IMR-90 (cell line): ENCODE data around the gene TMEM63B. TPM values are rescaled to one million over a fixed set of nuclear protein-coding genes. Genes with fewer than 3 reads are reported as not detected.

Experiments used
- ATAC-seq: fragments of 200-7000 bp; cut with Tn5 transposase; 2 replicates; pipeline ENCODE4 v1.9.1; 2020; ENCODE audit warnings: low read depth, mild to moderate bottlenecking, moderate library complexity
- BruUV-seq: library from RNA; stranded (reverse); fragments of 400-500 nt; replicated peaks from 2 replicates; lab custom pipeline; 2021; lab: Mats Ljungman, UMichigan
- CTCF ChIA-PET: fragments of 300-600 bp; formaldehyde crosslinking; extraction: SDS; loops from one replicate; lab custom pipeline; 2021; ENCODE audit warnings: antibody characterized with exemption; lab: Yijun Ruan, JAX
- POLR2A ChIA-PET: fragments of 300-600 bp; sonication (Branson Sonifier 250); formaldehyde crosslinking; loops from one replicate; lab custom pipeline; 2022; ENCODE audit warnings: antibody characterized with exemption; ENCODE audit not compliant: unreplicated experiment; lab: Charles Lee
- DNase-seq: peaks from one replicate; pipeline ENCODE4 v3.0.0; 2013
- H2AFZ ChIP-seq: replicated peaks from 2 replicates; pipeline ENCODE3; 2013; ENCODE audit warnings: low read length, mild to moderate bottlenecking; ENCODE audit not compliant: poor library complexity
- H2AK5ac ChIP-seq: 2 replicates; pipeline ENCODE4 v1.6.1; 2013; ENCODE audit warnings: low read depth, low read length, inconsistent platforms
- H2AK9ac ChIP-seq: replicated peaks from 2 replicates; pipeline ENCODE3; 2013; ENCODE audit warnings: mild to moderate bottlenecking, low read depth, low read length, moderate library complexity; ENCODE audit not compliant: poor library complexity
- H2BK120ac ChIP-seq: 2 replicates; pipeline ENCODE4 v1.6.1; 2013; ENCODE audit warnings: low read depth, low read length, inconsistent platforms
- H2BK15ac ChIP-seq: 3 replicates; pipeline ENCODE4 v1.6.1; 2013; ENCODE audit warnings: low read depth, low read length, inconsistent platforms
- H2BK20ac ChIP-seq: 2 replicates; pipeline ENCODE4 v1.6.1; 2013; ENCODE audit warnings: low read depth, mild to moderate bottlenecking, inconsistent platforms, low read length, moderate library complexity
- H2BK5ac ChIP-seq: 2 replicates; pipeline ENCODE4 v1.6.1; 2013; ENCODE audit warnings: mild to moderate bottlenecking, low read depth, low read length, inconsistent platforms; ENCODE audit not compliant: poor library complexity, severe bottlenecking
- H3K14ac ChIP-seq: replicated peaks from 2 replicates; pipeline ENCODE4 v1.6.1; 2013; ENCODE audit warnings: low read depth, low read length, inconsistent platforms
- H3K18ac ChIP-seq: 2 replicates; pipeline ENCODE4 v1.6.1; 2013; ENCODE audit warnings: low read depth, low read length, control low read depth
- H3K23ac ChIP-seq: 2 replicates; pipeline ENCODE4 v1.6.1; 2013; ENCODE audit warnings: low read depth, low read length, inconsistent platforms
- H3K27ac ChIP-seq: 2 replicates; pipeline ENCODE4 v1.5.1; 2013; ENCODE audit warnings: mild to moderate bottlenecking, control low read depth, low read length; ENCODE audit not compliant: insufficient read depth
- H3K27me3 ChIP-seq: 2 replicates; pipeline ENCODE4 v1.6.1; 2013; ENCODE audit warnings: low read length; ENCODE audit not compliant: control insufficient read depth, insufficient read depth
- H3K36me3 ChIP-seq: 2 replicates; pipeline ENCODE4 v1.6.1; 2013; ENCODE audit warnings: low read length, mixed read lengths; ENCODE audit not compliant: control insufficient read depth, insufficient read depth
- H3K4ac ChIP-seq: 2 replicates; pipeline ENCODE4 v1.6.1; 2013; ENCODE audit warnings: low read depth, low read length, inconsistent platforms
- H3K4me1 ChIP-seq: 2 replicates; pipeline ENCODE4 v1.6.1; 2013; ENCODE audit warnings: low read length, mixed read lengths; ENCODE audit not compliant: control insufficient read depth, insufficient read depth
- H3K4me2 ChIP-seq: 2 replicates; pipeline ENCODE4 v1.6.1; 2013; ENCODE audit warnings: low read depth, mild to moderate bottlenecking, control low read depth, low read length, moderate library complexity
- H3K4me3 ChIP-seq: 2 replicates; pipeline ENCODE4 v1.5.1; 2013; ENCODE audit warnings: low read depth, mild to moderate bottlenecking, control low read depth, low read length, moderate library complexity; ENCODE audit not compliant: insufficient read depth
- H3K56ac ChIP-seq: 2 replicates; pipeline ENCODE4 v1.6.1; 2013; ENCODE audit warnings: low read length, inconsistent platforms; ENCODE audit not compliant: insufficient read depth; ENCODE audit errors: extremely low read depth
- H3K79me1 ChIP-seq, 2 experiments: 2 replicates each; pipeline ENCODE4 v1.6.1; 2013; ENCODE audit warnings: low read length in 2 of 2, inconsistent platforms in 1 of 2, low read depth in 1 of 2
- H3K9ac ChIP-seq: 2 replicates; pipeline ENCODE4 v1.6.1; 2013; ENCODE audit warnings: low read depth, low read length, control low read depth
- H3K9me1 ChIP-seq: 2 replicates; pipeline ENCODE4 v1.6.1; 2013; ENCODE audit warnings: low read length, inconsistent platforms; ENCODE audit not compliant: insufficient read depth
- H3K9me3 ChIP-seq: 2 replicates; pipeline ENCODE4 v1.6.1; 2013; ENCODE audit warnings: low read length; ENCODE audit not compliant: control insufficient read depth, insufficient read depth
- H4K20me1 ChIP-seq: 2 replicates; pipeline ENCODE4 v1.6.1; 2013; ENCODE audit warnings: low read length, inconsistent platforms; ENCODE audit not compliant: insufficient read depth
- H4K5ac ChIP-seq: 2 replicates; pipeline ENCODE4 v1.6.1; 2013; ENCODE audit warnings: mild to moderate bottlenecking, low read depth, low read length, control low read depth
- H4K8ac ChIP-seq, 2 experiments: 2 replicates each; pipeline ENCODE4 v1.6.1; 2013; ENCODE audit warnings: low read depth in 2 of 2, low read length in 2 of 2, control low read depth in 1 of 2, inconsistent platforms in 1 of 2
- H4K91ac ChIP-seq: 2 replicates; pipeline ENCODE4 v1.6.1; 2013; ENCODE audit warnings: low read depth, low read length, inconsistent platforms; ENCODE audit not compliant: insufficient read depth
- BHLHE40 ChIP-seq: fragments of 150-350 bp; IDR thresholded peaks from 2 replicates; pipeline ENCODE4 v1.6.1; 2016; ENCODE audit warnings: mild to moderate bottlenecking, low read depth, low read length
- CEBPB ChIP-seq: IDR thresholded peaks from 2 replicates; pipeline ENCODE4 v1.6.1; 2012; ENCODE audit warnings: low read depth, low read length, improper control_type of control experiment
- CHD1 ChIP-seq: IDR thresholded peaks from 2 replicates; pipeline ENCODE4 v1.6.1; 2012; ENCODE audit warnings: low read depth, low read length, improper control_type of control experiment
- MAFK ChIP-seq: IDR thresholded peaks from 2 replicates; pipeline ENCODE4 v1.6.1; 2012; ENCODE audit warnings: low read depth, low read length, improper control_type of control experiment
- MAZ ChIP-seq: IDR thresholded peaks from 2 replicates; pipeline ENCODE4 v1.6.1; 2012; ENCODE audit warnings: low read depth, mild to moderate bottlenecking, low read length, improper control_type of control experiment, moderate library complexity, borderline replicate concordance
- MXI1 ChIP-seq: IDR thresholded peaks from 2 replicates; pipeline ENCODE4 v1.6.1; 2012; ENCODE audit warnings: low read depth, mild to moderate bottlenecking, low read length, moderate library complexity, borderline replicate concordance
- POLR2A ChIP-seq: IDR thresholded peaks from 2 replicates; pipeline ENCODE4 v1.6.1; 2012; ENCODE audit warnings: mild to moderate bottlenecking, low read depth, low read length
- RAD21 ChIP-seq: IDR thresholded peaks from 2 replicates; pipeline ENCODE4 v1.6.1; 2012; ENCODE audit warnings: low read length, improper control_type of control experiment
- RCOR1 ChIP-seq: IDR thresholded peaks from 2 replicates; pipeline ENCODE4 v1.6.1; 2012; ENCODE audit warnings: mild to moderate bottlenecking, low read length, improper control_type of control experiment; ENCODE audit not compliant: insufficient replicate concordance
- RFX5 ChIP-seq: IDR thresholded peaks from 2 replicates; pipeline ENCODE4 v1.8.0; 2012; ENCODE audit warnings: low read depth, mild to moderate bottlenecking, low read length, moderate library complexity
- SMC3 ChIP-seq: fragments of 150-350 bp; IDR thresholded peaks from 2 replicates; pipeline ENCODE4 v1.6.1; 2016; ENCODE audit warnings: low read depth, mild to moderate bottlenecking, antibody characterized with exemption, low read length, moderate library complexity
- WGBS, 2 experiments: methylation state at CpG; one replicate each; pipeline versions ENCODE4 v1.1.5 to v1.1.7; 2013; ENCODE audit warnings: missing lambda C conversion rate in 2 of 2; ENCODE audit not compliant: insufficient read length in 1 of 2; ENCODE audit errors: extremely low coverage in 2 of 2; 5-methylcytosine and 5-hydroxymethylcytosine counted together
- dilution Hi-C: fragments of 300-500 bp; cut with HindIII; formaldehyde crosslinking; loops from one replicate; pipeline ENCODE4 v1.14.3; 2018; ENCODE audit warnings: low sequenced_read_pairs; ENCODE audit not compliant: unreplicated experiment
- in situ Hi-C: fragments of 300-500 bp; cut with MboI; formaldehyde crosslinking; loops from 3 replicates; pipeline ENCODE4 v1.14.3; 2019; ENCODE audit warnings: low sequenced_read_pairs, inconsistent platforms, mixed read lengths
- intact Hi-C: fragments of 100-400 bp; cut with micrococcal nuclease; formaldehyde crosslinking; loops from 2 replicates; pipeline ENCODE4 v1.10.0; 2022
- polyA plus RNA-seq, 3 experiments: library from polyadenylated mRNA; depleted of rRNA; stranded (reverse); fragments of >200 nt; gene quantifications; 2 replicates each; pipeline ENCODE4 v1.2.3, GENCODE V29; 2012; ENCODE audit warnings: low replicate concordance in 1 of 3
- total RNA-seq: library from RNA; depleted of rRNA; stranded (reverse); fragments of >200 nt; gene quantifications from 2 replicates; pipeline ENCODE4 v1.2.3, GENCODE V29; 2012
- TF ChIP-seq, protein P1 (sequence below): conservative IDR thresholded peaks from 2 replicates; pipeline ENCODE4 v1.5.1; 2012; ENCODE audit warnings: mild to moderate bottlenecking, low read depth, low read length, improper control_type of control experiment
- TF ChIP-seq, protein P2 (sequence below): fragments of 150-350 bp; IDR thresholded peaks from 2 replicates; pipeline ENCODE4 v1.6.1; 2017; ENCODE audit warnings: mild to moderate bottlenecking, antibody characterized with exemption, low read length, low read depth
- TF ChIP-seq, protein P3 (sequence below): fragments of 150-350 bp; IDR thresholded peaks from 2 replicates; pipeline ENCODE4 v1.6.1; 2016; ENCODE audit warnings: low read depth, mild to moderate bottlenecking, low read length, moderate library complexity, borderline replicate concordance

The TMEM63B gene
- total and polyA plus RNA-seq, 2 of the 4 experiments (the other 2 are of a cell fraction): 12.2 to 42.6 TPM

GRCh38 chr6:44116641-44117382, 10.5 kb upstream of the TMEM63B start:
- no TSS peak for BruUV-seq
- peak overlapping the region; percentile 92 for H2BK120ac ChIP-seq
- peaks cover 48% of the 10 kb centered on the region for H3K9me1 ChIP-seq
- POLR2A ChIA-PET: no interaction called here
- peaks cover 39% of the 10 kb centered on the region for H3K4me1 ChIP-seq
- peak overlapping the region; percentile 87 for H3K23ac ChIP-seq
- peak overlapping the region; percentile 78 for H4K91ac ChIP-seq
- H2BK15ac ChIP-seq: peak overlapping the region; percentile 10; the same call in 2 of the 3 replicates
- peak overlapping the region; percentile 97 for H2BK5ac ChIP-seq
- ATAC-seq (peak; percentile 84), DNase-seq (peak; percentile 93)
- CTCF ChIA-PET: interaction anchor here (0.6 to 1.5 kb wide), 6 partner anchors 16 to 162 kb away, joined by 3 to 5 read pairs (median 3); no protein-coding TSS in a partner anchor
- peak overlapping the region; percentile 63 for H3K56ac ChIP-seq
- 0% methylated on average over 1 of the region's 4 CpGs; no CpG with 5 or more reads in 1 of the 2 experiments for WGBS, 2 experiments
- H3K14ac ChIP-seq: peak overlapping the region; percentile 85
- no peaks in the 10 kb centered on the region for H3K9me3 ChIP-seq
- H3K36me3 ChIP-seq: peaks cover 18% of the 10 kb centered on the region
- H2AK5ac ChIP-seq: peak overlapping the region; percentile 92
- peak overlapping the region; percentile 94 for H2AK9ac ChIP-seq
- peak overlapping the region; percentile 89 for H3K18ac ChIP-seq
- H4K8ac ChIP-seq: peak overlapping the region; percentile 52 to 85; a peak in 3 of 4 replicates
- H2BK20ac ChIP-seq: peak overlapping the region; percentile 96
- dilution Hi-C loops (no loop called here), in situ Hi-C loops (no loop called here), intact Hi-C loops (no loop called here)
- H4K5ac ChIP-seq: peak overlapping the region; percentile 89
- H3K9ac ChIP-seq: peak overlapping the region; percentile 41
- no peaks in the 10 kb centered on the region for H3K27me3 ChIP-seq
- no peak overlapping the region for H2AFZ ChIP-seq
- peak overlapping the region; percentile 92 for H3K4ac ChIP-seq
- peak overlapping the region; percentile 88 for H3K4me2 ChIP-seq
- H4K20me1 ChIP-seq: peaks cover 47% of the 10 kb centered on the region
- H3K79me1 ChIP-seq: peaks cover 46 to 86% of the 10 kb centered on the region in 2 experiments
- peak overlapping the region; percentile 14; the same call in 1 of the 2 replicates for H3K4me3 ChIP-seq
- peak overlapping the region; percentile 89 for H3K27ac ChIP-seq
- TF ChIP-seq POLR2A: no peak
- TF ChIP-seq MAZ: 0 out of 2 replicates have a peak, but pooled peaks have one; percentile 20
- no peak for TF ChIP-seq CHD1
- no peak for TF ChIP-seq SMC3
- TF ChIP-seq MAFK: peak; percentile 85
- TF ChIP-seq RAD21: no peak
- no peak for TF ChIP-seq CEBPB
- TF ChIP-seq BHLHE40: peak; percentile 30; the same call in 1 of the 2 replicates
- TF ChIP-seq, protein P1, sequence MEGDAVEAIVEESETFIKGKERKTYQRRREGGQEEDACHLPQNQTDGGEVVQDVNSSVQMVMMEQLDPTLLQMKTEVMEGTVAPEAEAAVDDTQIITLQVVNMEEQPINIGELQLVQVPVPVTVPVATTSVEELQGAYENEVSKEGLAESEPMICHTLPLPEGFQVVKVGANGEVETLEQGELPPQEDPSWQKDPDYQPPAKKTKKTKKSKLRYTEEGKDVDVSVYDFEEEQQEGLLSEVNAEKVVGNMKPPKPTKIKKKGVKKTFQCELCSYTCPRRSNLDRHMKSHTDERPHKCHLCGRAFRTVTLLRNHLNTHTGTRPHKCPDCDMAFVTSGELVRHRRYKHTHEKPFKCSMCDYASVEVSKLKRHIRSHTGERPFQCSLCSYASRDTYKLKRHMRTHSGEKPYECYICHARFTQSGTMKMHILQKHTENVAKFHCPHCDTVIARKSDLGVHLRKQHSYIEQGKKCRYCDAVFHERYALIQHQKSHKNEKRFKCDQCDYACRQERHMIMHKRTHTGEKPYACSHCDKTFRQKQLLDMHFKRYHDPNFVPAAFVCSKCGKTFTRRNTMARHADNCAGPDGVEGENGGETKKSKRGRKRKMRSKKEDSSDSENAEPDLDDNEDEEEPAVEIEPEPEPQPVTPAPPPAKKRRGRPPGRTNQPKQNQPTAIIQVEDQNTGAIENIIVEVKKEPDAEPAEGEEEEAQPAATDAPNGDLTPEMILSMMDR: no peak
- TF ChIP-seq, protein P2, sequence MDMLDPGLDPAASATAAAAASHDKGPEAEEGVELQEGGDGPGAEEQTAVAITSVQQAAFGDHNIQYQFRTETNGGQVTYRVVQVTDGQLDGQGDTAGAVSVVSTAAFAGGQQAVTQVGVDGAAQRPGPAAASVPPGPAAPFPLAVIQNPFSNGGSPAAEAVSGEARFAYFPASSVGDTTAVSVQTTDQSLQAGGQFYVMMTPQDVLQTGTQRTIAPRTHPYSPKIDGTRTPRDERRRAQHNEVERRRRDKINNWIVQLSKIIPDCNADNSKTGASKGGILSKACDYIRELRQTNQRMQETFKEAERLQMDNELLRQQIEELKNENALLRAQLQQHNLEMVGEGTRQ: no peak
- no peak for TF ChIP-seq RFX5
- no peak for TF ChIP-seq RCOR1
- TF ChIP-seq, protein P3, sequence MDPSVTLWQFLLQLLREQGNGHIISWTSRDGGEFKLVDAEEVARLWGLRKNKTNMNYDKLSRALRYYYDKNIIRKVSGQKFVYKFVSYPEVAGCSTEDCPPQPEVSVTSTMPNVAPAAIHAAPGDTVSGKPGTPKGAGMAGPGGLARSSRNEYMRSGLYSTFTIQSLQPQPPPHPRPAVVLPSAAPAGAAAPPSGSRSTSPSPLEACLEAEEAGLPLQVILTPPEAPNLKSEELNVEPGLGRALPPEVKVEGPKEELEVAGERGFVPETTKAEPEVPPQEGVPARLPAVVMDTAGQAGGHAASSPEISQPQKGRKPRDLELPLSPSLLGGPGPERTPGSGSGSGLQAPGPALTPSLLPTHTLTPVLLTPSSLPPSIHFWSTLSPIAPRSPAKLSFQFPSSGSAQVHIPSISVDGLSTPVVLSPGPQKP: no peak
- TF ChIP-seq MXI1: no peak
